Activated naive CD8-positive, alpha-beta T cell treated with anti-CD3 and anti-CD28 coated beads, Interleukin-2, amount 50 U/mL, for 16 hours (primary cell): ENCODE measurements around the gene LMF1.

Experiments used
- DNase-seq: peaks from one replicate; pipeline ENCODE4 v3.0.0-alpha.2; 2020; ENCODE audit warnings: low read depth, low spot score

Gene LMF1

GRCh38 chr16:929227-930073, 41.3 kb downstream of the LMF1 start:
- DNase-seq = no peak

GRCh38 chr16:928526-928925, 42.3 kb downstream of the LMF1 start:
- DNase-seq = no peak

GRCh38 chr16:927931-928330, 42.9 kb downstream of the LMF1 start:
- no peak for DNase-seq

GRCh38 chr16:927406-927805, 43.4 kb downstream of the LMF1 start:
- DNase-seq = no peak

GRCh38 chr16:926715-927114, 44.1 kb downstream of the LMF1 start:
- DNase-seq = no peak

GRCh38 chr16:924806-925205, 46.0 kb downstream of the LMF1 start:
- no peak for DNase-seq

GRCh38 chr16:924063-924462, 46.7 kb downstream of the LMF1 start:
- no peak for DNase-seq

- no peak for DNase-seq
Observed at GRCh38 chr16:923184-923583, 47.6 kb downstream of the LMF1 start.

- DNase-seq = no peak
Observed at GRCh38 chr16:922051-922450, 48.7 kb downstream of the LMF1 start.

- DNase-seq = no peak
Observed at GRCh38 chr16:921321-921905, 49.4 kb downstream of the LMF1 start.

GRCh38 chr16:920717-921116, 50.1 kb downstream of the LMF1 start:
- no peak for DNase-seq

GRCh38 chr16:920051-920681, 50.6 kb downstream of the LMF1 start:
- no peak for DNase-seq

GRCh38 chr16:919658-920050, 51.1 kb downstream of the LMF1 start:
- DNase-seq = no peak

GRCh38 chr16:918741-919657, 51.8 kb downstream of the LMF1 start:
- DNase-seq = no peak

- DNase-seq = no peak
Observed at GRCh38 chr16:918068-918467, 52.7 kb downstream of the LMF1 start.

- DNase-seq = no peak
Observed at GRCh38 chr16:917591-918061, 53.2 kb downstream of the LMF1 start.

- no peak for DNase-seq
Observed at GRCh38 chr16:916035-916799, 54.6 kb downstream of the LMF1 start.

GRCh38 chr16:915546-915945, 55.2 kb downstream of the LMF1 start:
- no peak for DNase-seq

- no peak for DNase-seq
Observed at GRCh38 chr16:914440-914839, 56.3 kb downstream of the LMF1 start.

- DNase-seq = no peak
Observed at GRCh38 chr16:913817-914439, 56.9 kb downstream of the LMF1 start.
